H1 (cell line): Measurements from ENCODE around the gene SLPI.

Experiments
- BACH1 ChIP-seq: IDR thresholded peaks from 2 replicates; pipeline ENCODE4 v1.6.1; 2012; ENCODE audit warnings: low read length, improper control_type of control experiment
- CHD1 ChIP-seq: IDR thresholded peaks from 2 replicates; pipeline ENCODE4 v1.6.1; 2012; ENCODE audit warnings: low read depth, low read length, improper control_type of control experiment
- EGR1 ChIP-seq: IDR thresholded peaks from 2 replicates; pipeline ENCODE4 v1.6.1; 2011; ENCODE audit warnings: low read depth, low read length, borderline replicate concordance
- EP300 ChIP-seq, 2 experiments: IDR thresholded peaks; 1 replicate in 1 of 2; 2 replicates in 1 of 2; pipeline ENCODE4 v1.6.1; 2011 to 2012; ENCODE audit warnings: low read depth in 2 of 2, low read length in 2 of 2, mild to moderate bottlenecking in 2 of 2, borderline replicate concordance in 1 of 2, inconsistent platforms in 1 of 2, moderate library complexity in 1 of 2
- EZH2 ChIP-seq: fragments of 200-600 bp; sonication (generic); IDR thresholded peaks from 2 replicates; pipeline ENCODE4 v1.7.1; 2012; ENCODE audit warnings: low read depth, mild to moderate bottlenecking, moderate library complexity, low read length, inconsistent platforms; ENCODE audit not compliant: severe bottlenecking
- HDAC6 ChIP-seq: IDR thresholded peaks from one replicate; pipeline ENCODE4 v1.7.1; 2012; ENCODE audit warnings: low read depth, mild to moderate bottlenecking, inconsistent platforms, low read length, moderate library complexity
- MAFK ChIP-seq: IDR thresholded peaks from 2 replicates; pipeline ENCODE4 v1.6.1; 2012; ENCODE audit warnings: low read depth, mild to moderate bottlenecking, improper control_type of control experiment, low read length
- NRF1 ChIP-seq: IDR thresholded peaks from 2 replicates; pipeline ENCODE4 v1.6.1; 2011; ENCODE audit warnings: mild to moderate bottlenecking, low read depth, low read length, improper control_type of control experiment
- POLR2A ChIP-seq, 2 experiments: IDR thresholded peaks; 1 replicate in 1 of 2; 2 replicates in 1 of 2; pipeline ENCODE4 v1.6.1; 2011; ENCODE audit warnings: low read depth in 2 of 2, low read length in 2 of 2, mild to moderate bottlenecking in 2 of 2; ENCODE audit errors: control extremely low read depth in 1 of 2
- RFX5 ChIP-seq: IDR thresholded peaks from 2 replicates; pipeline ENCODE4 v1.6.1; 2011; ENCODE audit warnings: low read depth, low read length, improper control_type of control experiment, borderline replicate concordance
- TF ChIP-seq, protein P1 (sequence below): IDR thresholded peaks from 2 replicates; pipeline ENCODE4 v1.6.1; 2011; ENCODE audit warnings: low read depth, mild to moderate bottlenecking, low read length; ENCODE audit not compliant: insufficient read depth
- TF ChIP-seq, protein P2 (sequence below), 3 experiments: IDR thresholded peaks; 1 replicate in 2 of 3; 2 replicates in 1 of 3; pipeline versions ENCODE4 v1.5.1 to v1.6.1; 2011; ENCODE audit warnings: low read length in 3 of 3, mild to moderate bottlenecking in 3 of 3, inconsistent platforms in 2 of 3, low read depth in 1 of 3, moderate library complexity in 1 of 3; ENCODE audit not compliant: insufficient read depth in 1 of 3; ENCODE audit errors: control extremely low read depth in 1 of 3

DNA sequence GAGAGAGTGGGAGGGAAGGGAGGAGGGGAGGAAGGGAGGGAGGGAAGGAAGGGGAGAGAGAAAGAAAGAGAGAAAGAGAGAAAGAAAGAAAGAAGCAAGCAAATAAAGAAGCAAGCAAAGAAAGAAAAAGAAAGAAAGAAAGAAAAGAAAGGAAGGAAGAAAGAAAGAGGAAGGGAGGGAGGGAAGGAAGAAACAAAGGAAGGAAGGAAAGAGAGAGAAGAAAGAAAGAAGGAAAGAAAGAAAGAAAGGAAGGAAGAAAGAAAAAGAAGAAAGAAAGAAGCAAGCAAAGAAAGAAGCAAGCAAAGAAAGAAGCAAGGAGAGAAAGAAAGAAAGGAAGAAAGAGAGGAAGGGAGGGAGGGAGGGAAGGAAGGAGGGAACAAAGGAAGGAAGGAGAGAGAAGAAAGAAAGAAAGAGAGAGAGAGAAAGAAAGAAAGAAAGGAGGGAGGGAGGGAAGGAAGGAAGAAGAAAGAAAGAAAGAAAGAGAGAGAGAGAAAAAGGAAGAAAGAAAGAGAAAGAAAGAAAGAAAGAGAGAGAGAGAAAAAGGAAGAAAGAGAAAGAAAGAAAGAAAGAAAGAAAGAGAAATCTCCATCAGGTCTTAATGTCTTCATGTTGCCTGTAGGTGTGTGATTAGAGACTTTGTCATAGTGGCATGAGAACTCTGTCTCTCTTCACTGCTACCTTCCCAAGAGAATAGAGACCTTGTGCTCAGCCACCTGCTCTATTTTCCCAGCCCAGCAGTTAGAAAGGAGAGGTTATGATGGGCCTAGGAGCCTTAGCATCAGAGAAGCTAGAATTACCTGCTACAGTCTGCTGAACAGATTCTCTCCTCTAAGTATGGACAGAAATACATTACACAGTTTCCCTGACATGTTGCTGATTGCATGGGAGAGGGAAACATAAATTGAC is 42.5 kb downstream of the SLPI start:
- TF ChIP-seq, protein P1, sequence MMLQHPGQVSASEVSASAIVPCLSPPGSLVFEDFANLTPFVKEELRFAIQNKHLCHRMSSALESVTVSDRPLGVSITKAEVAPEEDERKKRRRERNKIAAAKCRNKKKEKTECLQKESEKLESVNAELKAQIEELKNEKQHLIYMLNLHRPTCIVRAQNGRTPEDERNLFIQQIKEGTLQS = no peak
- TF ChIP-seq, protein P2, sequence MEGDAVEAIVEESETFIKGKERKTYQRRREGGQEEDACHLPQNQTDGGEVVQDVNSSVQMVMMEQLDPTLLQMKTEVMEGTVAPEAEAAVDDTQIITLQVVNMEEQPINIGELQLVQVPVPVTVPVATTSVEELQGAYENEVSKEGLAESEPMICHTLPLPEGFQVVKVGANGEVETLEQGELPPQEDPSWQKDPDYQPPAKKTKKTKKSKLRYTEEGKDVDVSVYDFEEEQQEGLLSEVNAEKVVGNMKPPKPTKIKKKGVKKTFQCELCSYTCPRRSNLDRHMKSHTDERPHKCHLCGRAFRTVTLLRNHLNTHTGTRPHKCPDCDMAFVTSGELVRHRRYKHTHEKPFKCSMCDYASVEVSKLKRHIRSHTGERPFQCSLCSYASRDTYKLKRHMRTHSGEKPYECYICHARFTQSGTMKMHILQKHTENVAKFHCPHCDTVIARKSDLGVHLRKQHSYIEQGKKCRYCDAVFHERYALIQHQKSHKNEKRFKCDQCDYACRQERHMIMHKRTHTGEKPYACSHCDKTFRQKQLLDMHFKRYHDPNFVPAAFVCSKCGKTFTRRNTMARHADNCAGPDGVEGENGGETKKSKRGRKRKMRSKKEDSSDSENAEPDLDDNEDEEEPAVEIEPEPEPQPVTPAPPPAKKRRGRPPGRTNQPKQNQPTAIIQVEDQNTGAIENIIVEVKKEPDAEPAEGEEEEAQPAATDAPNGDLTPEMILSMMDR (IDR thresholded peaks at IDR 0.05; ENCODE audit: control extremely low read depth in 1 of 3, insufficient read depth in 1 of 3, low read depth in 1 of 3, low read length in 3 of 3) = no peak
- TF ChIP-seq MAFK (no peak), EP300 (IDR thresholded peaks at IDR 0.05; ENCODE audit: borderline replicate concordance in 1 of 2, low read depth in 2 of 2, low read length in 2 of 2) (no peak), RFX5 (no peak), NRF1 (no peak), HDAC6 (no peak), EZH2 (no peak), EGR1 (no peak), CHD1 (no peak), BACH1 (no peak), POLR2A (IDR thresholded peaks at IDR 0.05; ENCODE audit: control extremely low read depth in 1 of 2, low read depth in 2 of 2, low read length in 2 of 2) (no peak)
